Esophagus muscularis mucosa (tissue), 4 donors: ENCODE measurements around the gene PLEKHH1. TPM values are rescaled to one million over a fixed set of nuclear protein-coding genes. Genes with fewer than 3 reads are reported as not detected.

Experiments used
- DNase-seq: peaks from one replicate; pipeline ENCODE4 v3.0.0-alpha.2; 2017; ENCODE audit errors: extremely low spot score
- H3K27ac ChIP-seq, 4 donors: fragments of 200-600 bp; sonication (generic); replicated peaks in 1 of 4; 1 replicate in 3 of 4; 2 replicates in 1 of 4; pipeline ENCODE4 v1.5.1; 2016 to 2019; ENCODE audit warnings: mild to moderate bottlenecking in 1 of 4
- H3K27me3 ChIP-seq, 4 donors: fragments of 200-600 bp; sonication (generic); one replicate each; pipeline versions ENCODE4 v1.5.1 to v1.6.0; 2016 to 2019
- H3K36me3 ChIP-seq, 4 donors: fragments of 200-600 bp; sonication (generic); one replicate each; pipeline ENCODE4 v1.5.1; 2016 to 2019
- H3K4me1 ChIP-seq, 4 donors: fragments of 200-600 bp; sonication (generic); one replicate each; pipeline ENCODE4 v1.5.1; 2016 to 2019
- H3K4me3 ChIP-seq, 4 donors: fragments of 200-600 bp; sonication (generic); 1 replicate in 2 of 4; 2 replicates in 2 of 4; pipeline ENCODE4 v1.5.1; 2016 to 2019; ENCODE audit warnings: mild to moderate bottlenecking in 4 of 4, moderate library complexity in 1 of 4
- H3K9me3 ChIP-seq, 4 donors: fragments of 200-600 bp; sonication (generic); 1 replicate in 3 of 4; 2 replicates in 1 of 4; pipeline ENCODE4 v1.5.1; 2016 to 2019
- EP300 ChIP-seq: sonication (generic); formaldehyde crosslinking; IDR thresholded peaks from one replicate; pipeline ENCODE4 v1.6.1; 2017; ENCODE audit warnings: antibody characterized with exemption
- POLR2A ChIP-seq: fragments of 450-650 bp; IDR thresholded peaks from one replicate; pipeline ENCODE4 v1.6.1; 2017; ENCODE audit warnings: antibody characterized with exemption, moderate library complexity, mild to moderate bottlenecking, low read depth
- POLR2AphosphoS5 ChIP-seq, 2 donors: sonication (generic); formaldehyde crosslinking; IDR thresholded peaks; one replicate each; pipeline ENCODE4 v1.6.1; 2017; ENCODE audit warnings: antibody characterized with exemption in 2 of 2
- WGBS: methylation state at CpG from one replicate; pipeline ENCODE4 v1.1.5; 2018; 5-methylcytosine and 5-hydroxymethylcytosine counted together
- intact Hi-C: fragments of 100-400 bp; cut with DNase I; formaldehyde crosslinking; loops from one replicate; pipeline ENCODE4 v1.15.1; 2023
- total RNA-seq, 4 donors: library from RNA; depleted of rRNA; stranded (reverse); fragments of >200 nt; gene quantifications; one replicate each; pipeline versions ENCODE4 v1.1.0 to v1.2.1, GENCODE V29; 2016
- TF ChIP-seq, protein P1 (sequence below), 3 experiments: fragments of 200-600 bp in 2 of 3; fragments of 450-650 bp in 1 of 3; sonication (generic) in 2 of 3; IDR thresholded peaks; one replicate each; pipeline ENCODE4 v1.5.1; 2017 to 2019; ENCODE audit warnings: antibody characterized with exemption in 3 of 3, mild to moderate bottlenecking in 2 of 3, moderate library complexity in 1 of 3

Gene PLEKHH1
- total RNA-seq, 4 donors from 2014 or later = 1.7 to 3.8 (median 2.4) TPM

DNA sequence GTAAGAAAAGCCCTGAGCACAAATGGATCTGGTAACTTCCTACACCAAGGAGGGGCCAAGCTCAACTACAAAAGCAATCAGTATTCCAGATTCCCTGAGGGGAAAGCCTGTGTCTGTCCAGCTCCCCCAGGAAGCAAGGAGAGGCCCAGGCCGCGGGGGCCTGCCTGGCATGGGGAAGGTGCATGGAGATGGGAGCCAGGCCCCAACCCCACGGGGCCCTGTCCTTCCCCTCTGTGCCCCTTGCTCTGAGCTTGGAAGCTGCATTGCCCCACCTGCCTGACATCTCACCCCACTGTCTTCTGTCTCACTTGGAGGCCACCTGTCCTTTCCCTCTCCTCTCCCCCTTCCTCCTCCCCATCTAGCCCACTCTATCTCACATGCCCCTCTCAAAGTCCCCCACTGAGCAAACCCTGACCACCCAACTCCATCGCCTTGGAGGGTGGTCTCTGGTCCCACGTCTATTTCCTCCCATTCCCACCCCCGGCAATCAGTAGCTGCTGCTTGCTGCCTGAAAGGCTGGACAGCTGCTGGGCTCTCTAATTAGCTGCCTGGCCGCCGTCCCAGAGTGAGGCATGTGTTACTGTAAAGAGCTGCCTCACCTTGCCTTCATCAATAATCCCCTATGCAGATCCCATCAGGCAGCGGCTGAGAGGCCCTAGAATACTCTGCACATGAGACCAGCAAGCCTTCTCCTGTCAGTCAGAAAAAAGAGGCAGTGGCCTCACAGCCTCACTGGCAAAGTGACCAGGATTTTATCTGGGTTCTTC lies 41.2 kb upstream of the PLEKHH1 start:
- no peak for DNase-seq
- TF ChIP-seq, protein P1, sequence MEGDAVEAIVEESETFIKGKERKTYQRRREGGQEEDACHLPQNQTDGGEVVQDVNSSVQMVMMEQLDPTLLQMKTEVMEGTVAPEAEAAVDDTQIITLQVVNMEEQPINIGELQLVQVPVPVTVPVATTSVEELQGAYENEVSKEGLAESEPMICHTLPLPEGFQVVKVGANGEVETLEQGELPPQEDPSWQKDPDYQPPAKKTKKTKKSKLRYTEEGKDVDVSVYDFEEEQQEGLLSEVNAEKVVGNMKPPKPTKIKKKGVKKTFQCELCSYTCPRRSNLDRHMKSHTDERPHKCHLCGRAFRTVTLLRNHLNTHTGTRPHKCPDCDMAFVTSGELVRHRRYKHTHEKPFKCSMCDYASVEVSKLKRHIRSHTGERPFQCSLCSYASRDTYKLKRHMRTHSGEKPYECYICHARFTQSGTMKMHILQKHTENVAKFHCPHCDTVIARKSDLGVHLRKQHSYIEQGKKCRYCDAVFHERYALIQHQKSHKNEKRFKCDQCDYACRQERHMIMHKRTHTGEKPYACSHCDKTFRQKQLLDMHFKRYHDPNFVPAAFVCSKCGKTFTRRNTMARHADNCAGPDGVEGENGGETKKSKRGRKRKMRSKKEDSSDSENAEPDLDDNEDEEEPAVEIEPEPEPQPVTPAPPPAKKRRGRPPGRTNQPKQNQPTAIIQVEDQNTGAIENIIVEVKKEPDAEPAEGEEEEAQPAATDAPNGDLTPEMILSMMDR (IDR thresholded peaks at IDR 0.05) = no peak
- TF ChIP-seq POLR2AphosphoS5 (IDR thresholded peaks at IDR 0.05) (no peak), POLR2A (no peak), EP300 (no peak)

DNA sequence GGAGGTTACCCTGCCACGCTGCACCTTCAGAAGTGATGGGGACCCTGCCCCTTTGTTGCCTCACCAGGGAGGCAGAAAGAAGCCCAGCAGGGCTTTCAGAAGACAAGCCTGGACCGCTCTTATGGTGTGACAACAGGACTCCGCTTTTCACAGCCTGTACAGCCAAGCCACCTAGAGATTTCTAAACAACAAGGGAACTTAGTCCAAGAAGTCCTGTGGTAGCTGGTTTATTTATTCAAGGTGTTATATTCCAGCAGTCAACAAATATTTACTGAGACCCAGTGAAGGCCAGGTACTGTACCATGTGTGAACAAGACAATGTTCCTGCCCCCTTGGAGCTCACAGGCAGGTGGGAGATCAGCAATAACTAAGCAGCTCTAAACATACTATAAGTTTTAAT lies 40.6 kb upstream of the PLEKHH1 start:
- Histone ChIP-seq H3K27ac (no peak overlapping the region), H3K27me3 (no peaks in the 10 kb centered on the region), H3K9me3 (peaks cover 0 to 15% (median 11%) of the 10 kb centered on the region in 4 donors), H3K36me3 (no peaks in the 10 kb centered on the region), H3K4me1 (peaks cover 0 to 6% (median 2%) of the 10 kb centered on the region in 4 donors), H3K4me3 (no peak overlapping the region)
- TF ChIP-seq EP300 = no peak
- TF ChIP-seq POLR2A = no peak
- DNase-seq = no peak
- intact Hi-C loops = no loop called here
- WGBS = 88% methylated on average over 3 of the region's 3 CpGs

More for the DNA sequence above, 41.2 kb upstream of the PLEKHH1 start:
- Histone ChIP-seq H3K36me3 (no peaks in the 10 kb centered on the region), H3K27ac (no peak overlapping the region), H3K4me3 (no peak overlapping the region), H3K9me3 (peaks cover 0 to 15% (median 11%) of the 10 kb centered on the region in 4 donors), H3K4me1 (peaks cover 0 to 11% (median 2%) of the 10 kb centered on the region in 4 donors), H3K27me3 (no peaks in the 10 kb centered on the region)
- WGBS = 47% methylated on average over 8 of the region's 9 CpGs
- intact Hi-C loops = no loop called here

DNA sequence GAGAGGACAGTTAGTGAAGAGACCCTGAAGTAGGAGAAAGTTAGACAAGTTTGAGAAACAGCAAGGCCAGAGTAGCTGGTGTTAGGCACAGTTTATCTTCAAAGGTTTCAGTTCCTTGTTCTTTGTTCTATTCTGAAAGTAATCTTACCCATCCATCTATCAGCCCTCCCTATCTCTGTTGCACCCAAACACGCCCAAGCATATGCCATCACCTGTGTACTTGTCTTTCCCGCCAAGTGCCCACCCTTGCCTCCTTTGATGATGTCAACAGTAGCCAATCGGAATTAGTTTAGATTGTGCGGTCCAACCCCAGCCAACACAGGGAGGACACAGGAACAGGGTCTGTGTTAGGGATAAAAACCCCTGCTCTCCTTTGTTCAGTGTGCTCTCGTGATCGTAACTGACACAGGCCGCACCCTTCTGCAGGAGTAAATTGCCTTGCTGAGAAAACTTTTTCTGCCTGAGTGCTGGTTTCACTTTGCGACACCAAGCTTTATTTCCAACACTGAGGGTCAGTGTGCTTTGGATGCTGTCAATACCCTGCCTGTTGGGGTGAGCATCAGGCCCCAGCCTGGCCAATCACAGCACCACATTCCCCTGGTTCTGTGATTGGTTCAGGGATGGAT lies 39.9 kb upstream of the PLEKHH1 start:
- no peaks in the 10 kb centered on the region for H3K36me3 ChIP-seq
- H3K27me3 ChIP-seq = no peaks in the 10 kb centered on the region
- peaks cover 0 to 3% (median 0%) of the 10 kb centered on the region in 4 donors for H3K4me1 ChIP-seq
- 92% methylated on average over 7 of the region's 8 CpGs for WGBS
- peaks cover 0 to 15% (median 11%) of the 10 kb centered on the region in 4 donors for H3K9me3 ChIP-seq
- no peak for DNase-seq
- no peak overlapping the region for H3K27ac ChIP-seq
- H3K4me3 ChIP-seq = no peak overlapping the region
- TF ChIP-seq, protein P1 (IDR thresholded peaks at IDR 0.05) = no peak
- no peak for TF ChIP-seq POLR2AphosphoS5 (IDR thresholded peaks at IDR 0.05)
- no peak for TF ChIP-seq EP300
- intact Hi-C loops = no loop called here

DNA sequence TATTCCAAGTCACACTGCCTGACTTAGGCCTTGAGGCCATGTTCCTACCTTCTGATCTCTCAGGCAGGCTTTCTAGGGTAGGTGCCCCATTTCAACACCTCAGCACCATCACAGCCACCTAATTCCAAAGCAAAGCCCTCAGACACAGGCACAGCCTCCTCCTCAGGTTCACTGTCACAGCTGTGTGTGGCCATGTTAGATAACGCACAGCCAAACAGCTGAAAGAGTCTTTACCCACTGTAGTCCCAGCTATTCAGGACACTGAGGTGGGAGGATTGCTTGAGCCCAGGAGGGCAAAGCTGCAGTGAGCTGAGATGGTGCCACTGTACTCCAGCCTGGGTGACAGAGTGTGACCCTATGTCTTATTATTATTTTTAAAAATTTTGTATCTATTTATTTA lies 37.3 kb upstream of the PLEKHH1 start:
- Histone ChIP-seq H3K27ac (no peak overlapping the region), H3K9me3 (peaks cover 0 to 15% (median 11%) of the 10 kb centered on the region in 4 donors), H3K4me3 (no peak overlapping the region), H3K4me1 (no peaks in the 10 kb centered on the region), H3K36me3 (no peaks in the 10 kb centered on the region), H3K27me3 (no peaks in the 10 kb centered on the region)
- TF ChIP-seq POLR2AphosphoS5 (IDR thresholded peaks at IDR 0.05) (no peak), POLR2A (no peak), EP300 (no peak)
- TF ChIP-seq, protein P1 (IDR thresholded peaks at IDR 0.05) = no peak
- intact Hi-C loops = no loop called here
- DNase-seq = no peak
- 100% methylated on average over 1 of the region's 1 CpG for WGBS

DNA sequence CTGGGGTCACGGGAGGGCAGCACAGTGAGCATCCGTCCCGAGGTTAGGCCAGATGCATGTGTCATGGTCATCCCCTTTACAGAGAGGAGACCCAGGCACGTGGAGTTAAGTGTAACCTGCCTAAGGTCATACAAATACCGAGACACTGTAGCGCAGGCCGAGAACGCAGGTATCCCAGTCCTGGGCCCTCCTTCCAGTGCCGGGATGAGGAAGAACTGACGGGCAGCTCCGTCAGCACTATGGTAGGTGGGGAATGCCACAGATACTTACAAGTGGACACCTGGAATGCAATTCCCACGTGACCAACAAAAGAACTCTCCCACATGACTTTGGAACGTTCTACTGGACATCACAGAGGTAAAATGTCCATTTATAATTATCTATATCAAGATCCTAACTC lies 35.9 kb upstream of the PLEKHH1 start:
- no peak overlapping the region for H3K27ac ChIP-seq
- no peaks in the 10 kb centered on the region for H3K4me1 ChIP-seq
- no peak overlapping the region for H3K4me3 ChIP-seq
- no peak for TF ChIP-seq POLR2AphosphoS5 (IDR thresholded peaks at IDR 0.05)
- TF ChIP-seq EP300 = no peak
- TF ChIP-seq, protein P1 (IDR thresholded peaks at IDR 0.05) = no peak
- TF ChIP-seq POLR2A = no peak
- peaks cover 0 to 15% (median 11%) of the 10 kb centered on the region in 4 donors for H3K9me3 ChIP-seq
- intact Hi-C loops = no loop called here
- H3K27me3 ChIP-seq = no peaks in the 10 kb centered on the region
- DNase-seq = no peak
- 73% methylated on average over 7 of the region's 13 CpGs for WGBS
- H3K36me3 ChIP-seq = no peaks in the 10 kb centered on the region
